Putamen (tissue), 1 donor: ENCODE measurements around the gene ERCC3.
A peak's percentile ranks its signal among the peaks of the same experiment; 100 is the strongest.

ENCODE experiments used
- DNase-seq: peaks from one replicate; pipeline ENCODE4 v3.0.0-alpha.2; 2016; ENCODE audit warnings: low spot score

The ERCC3 gene

DNA sequence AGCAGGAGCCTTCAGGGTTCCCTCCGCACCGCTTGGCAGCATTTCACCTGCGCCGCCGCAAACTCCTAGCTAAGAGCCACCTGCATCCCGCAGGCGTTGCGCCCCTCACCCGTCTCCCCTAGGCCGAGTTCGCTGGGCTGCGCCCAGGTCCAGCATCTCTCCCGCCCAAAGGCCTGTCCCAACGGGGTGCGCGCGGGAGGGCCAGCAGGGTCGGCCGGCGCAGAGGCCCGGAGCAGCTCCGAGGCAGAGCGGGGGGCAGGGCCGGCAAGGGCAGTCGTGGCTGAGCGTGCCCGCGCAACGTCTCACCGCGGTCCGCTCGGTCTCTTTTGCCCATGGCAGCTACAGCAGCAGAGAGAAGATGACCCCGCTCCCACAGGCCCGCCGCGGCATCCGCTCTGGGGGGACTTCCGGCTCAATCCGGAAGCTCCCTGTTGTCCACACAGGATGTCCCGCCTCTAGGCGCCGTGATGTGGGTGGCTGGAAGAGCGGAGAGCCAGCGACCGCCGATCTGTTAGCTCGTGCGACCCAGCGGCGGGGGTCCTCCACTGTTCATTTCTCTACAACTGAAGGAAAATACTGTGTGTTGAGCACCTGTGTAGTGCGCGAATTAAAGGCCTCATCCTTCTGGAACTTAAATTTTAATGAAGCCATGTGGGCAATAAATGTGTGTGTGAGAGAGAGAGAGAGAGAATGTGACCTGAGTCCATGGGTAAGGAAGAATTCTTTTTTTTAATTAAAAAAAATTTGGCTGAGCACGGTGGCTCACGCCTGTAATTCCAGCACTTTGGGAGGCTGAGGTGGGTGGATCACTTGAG is at the start of gene ERCC3:
Gene ERCC3 (minus strand): TSS at position 397 of the 815 bp plus-strand sequence. CDS start 63 bp downstream, at position 334.
- peak; percentile 86 for DNase-seq

- no peak for DNase-seq
Observed at GRCh38 chr2:127343277-127343676, 49.3 kb upstream of the ERCC3 start.

- DNase-seq, result no peak
Observed at GRCh38 chr2:127342101-127342500, 48.2 kb upstream of the ERCC3 start.

GRCh38 chr2:127332335-127332734 is 38.4 kb upstream of the ERCC3 start:
- DNase-seq, result no peak

DNA sequence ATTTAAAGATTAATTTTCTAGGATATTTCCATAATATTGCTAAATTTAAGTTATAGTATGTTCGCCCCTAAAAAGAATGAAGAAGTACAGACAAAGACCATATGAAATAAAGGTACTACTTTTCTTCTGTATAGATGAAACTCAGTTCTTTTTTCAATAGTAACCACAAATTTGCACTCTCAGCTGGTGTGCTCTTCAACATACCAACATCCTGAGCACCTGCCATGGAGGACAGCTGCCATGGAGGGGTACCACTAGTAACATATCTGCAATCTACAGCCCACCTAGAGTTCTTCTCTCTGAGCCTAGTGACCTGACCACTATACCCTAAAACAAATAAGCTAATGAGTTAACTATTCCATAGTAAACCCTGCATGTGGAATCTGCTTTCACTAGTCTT is 36.8 kb upstream of the ERCC3 start:
- DNase-seq, result no peak

- no peak for DNase-seq
Observed at GRCh38 chr2:127326289-127326945, 32.5 kb upstream of the ERCC3 start.

DNA sequence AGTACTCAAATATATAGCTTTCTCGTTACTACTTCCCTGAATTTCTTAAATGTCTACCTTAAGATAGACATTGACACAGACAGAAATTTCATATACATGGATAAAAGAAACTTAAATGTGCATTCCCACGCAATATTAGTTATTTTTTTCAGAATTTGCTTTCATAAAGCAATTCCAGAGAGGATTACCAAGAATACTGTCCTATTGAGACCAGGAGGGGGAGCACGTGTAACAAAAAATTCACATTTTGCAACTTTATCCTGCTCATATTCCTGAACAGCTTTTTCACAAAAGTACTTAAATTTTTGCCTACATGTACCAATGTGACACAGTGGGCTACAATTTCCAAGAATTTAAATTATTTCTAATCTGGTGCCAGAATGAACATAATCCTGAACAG is 30.7 kb upstream of the ERCC3 start:
- DNase-seq, result peak; percentile 20

DNA sequence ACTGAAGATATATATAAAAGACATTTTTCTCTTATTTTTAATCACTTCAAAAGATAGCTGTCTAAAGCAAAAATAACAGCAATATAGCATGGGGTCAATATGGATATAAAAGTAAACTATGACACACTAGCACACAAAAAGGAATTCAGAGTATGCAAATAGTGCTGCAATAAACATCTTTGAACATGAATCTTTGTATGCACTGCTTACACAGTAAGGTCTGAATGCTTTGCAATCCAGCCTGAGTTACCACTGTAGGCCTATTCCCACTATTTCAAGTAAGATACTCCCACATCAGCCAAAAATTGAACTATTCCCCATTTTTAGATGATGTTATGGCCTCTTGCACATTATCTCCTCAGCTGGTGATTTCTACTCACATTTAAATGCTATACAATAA is 27.4 kb upstream of the ERCC3 start:
- DNase-seq, result no peak

DNA sequence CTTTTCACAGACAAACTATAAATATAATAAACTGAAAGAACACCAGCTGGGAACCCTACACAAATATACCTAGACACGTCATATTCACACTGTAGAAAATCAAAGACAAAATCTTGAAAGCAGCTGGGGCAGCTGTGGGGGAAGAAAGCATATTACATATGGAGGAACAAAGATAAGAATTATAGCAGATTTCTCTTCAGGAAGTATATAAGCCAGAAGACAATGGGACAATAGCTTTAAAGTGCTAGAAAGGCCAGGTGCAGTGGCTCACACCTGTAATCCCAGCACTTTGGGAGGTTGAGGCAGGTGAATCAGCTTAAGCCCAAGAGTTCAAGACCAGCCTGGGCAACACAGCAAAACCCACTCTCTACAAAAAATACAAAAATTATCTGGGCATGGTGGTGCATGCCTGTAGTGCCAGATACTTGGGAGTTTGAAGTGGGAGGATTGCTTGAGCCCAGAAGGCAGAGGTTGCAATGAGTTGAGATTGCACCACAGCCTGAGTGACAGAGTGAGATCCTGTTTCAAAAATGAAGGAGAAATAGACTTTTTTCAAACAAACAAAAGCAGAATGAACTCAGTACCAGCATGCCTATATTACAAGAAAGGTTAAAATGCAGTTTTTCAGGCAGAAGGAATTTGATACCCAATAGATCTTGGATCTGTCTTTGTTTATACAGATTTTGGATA is 26.8 kb upstream of the ERCC3 start:
- no peak for DNase-seq

DNA sequence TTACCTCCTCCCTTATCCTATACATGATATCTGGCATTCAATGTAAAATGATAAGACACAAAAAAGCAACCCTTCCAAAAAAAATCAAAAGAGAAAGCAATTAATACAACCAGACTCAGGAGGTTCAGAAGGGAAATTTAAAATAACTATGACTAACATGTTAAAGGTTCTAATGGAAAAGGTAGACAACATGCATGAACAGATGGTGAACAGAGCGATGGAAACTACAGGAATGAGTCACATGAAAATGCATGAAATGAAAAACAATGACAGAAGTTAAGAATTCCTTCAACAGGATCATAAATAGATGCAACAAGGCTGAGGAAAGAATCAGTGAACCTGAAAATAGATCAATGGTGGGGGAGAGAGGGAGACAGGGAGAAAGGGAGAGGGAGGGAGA is 26.1 kb upstream of the ERCC3 start:
- no peak for DNase-seq

GRCh38 chr2:127314193-127314988 is 20.4 kb upstream of the ERCC3 start:
- DNase-seq, result no peak

DNA sequence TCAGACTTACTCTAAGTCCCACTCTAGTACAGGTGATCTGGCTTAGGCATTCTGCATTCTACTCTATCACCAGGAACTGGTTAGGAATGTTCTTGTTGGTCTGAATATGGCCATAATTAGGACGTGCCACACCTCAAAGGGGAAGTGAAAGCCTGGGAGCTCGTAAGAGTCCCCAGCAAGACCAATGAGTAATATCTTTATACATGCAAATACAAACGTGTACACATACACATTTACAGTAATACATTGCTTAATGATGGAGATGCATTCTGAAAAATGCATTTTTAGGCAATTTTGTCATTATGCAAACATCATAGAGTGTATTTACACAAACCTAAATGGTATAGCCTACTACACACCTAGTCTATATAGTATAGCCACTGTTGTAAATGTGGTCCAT is 19.5 kb upstream of the ERCC3 start:
- no peak for DNase-seq

DNA sequence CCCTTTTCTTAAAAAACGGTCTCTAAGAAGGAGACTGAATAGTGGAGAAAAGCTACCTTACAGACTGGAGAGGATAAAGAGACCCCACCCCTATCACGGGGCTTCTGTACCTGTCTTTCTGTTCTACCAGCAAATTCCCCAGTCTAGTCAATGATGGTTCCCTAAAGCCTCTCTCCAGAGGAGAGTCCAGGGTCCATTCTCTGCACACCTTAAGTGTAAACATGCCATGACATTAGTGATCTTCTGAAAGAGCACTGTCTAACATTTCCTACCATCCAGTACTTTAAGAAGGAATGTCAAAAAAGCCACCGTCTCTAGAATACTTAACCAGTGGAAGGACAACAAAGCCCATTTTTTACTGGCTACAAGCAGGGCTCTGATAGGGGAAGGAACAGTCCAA is 17.0 kb upstream of the ERCC3 start:
- DNase-seq, result no peak

DNA sequence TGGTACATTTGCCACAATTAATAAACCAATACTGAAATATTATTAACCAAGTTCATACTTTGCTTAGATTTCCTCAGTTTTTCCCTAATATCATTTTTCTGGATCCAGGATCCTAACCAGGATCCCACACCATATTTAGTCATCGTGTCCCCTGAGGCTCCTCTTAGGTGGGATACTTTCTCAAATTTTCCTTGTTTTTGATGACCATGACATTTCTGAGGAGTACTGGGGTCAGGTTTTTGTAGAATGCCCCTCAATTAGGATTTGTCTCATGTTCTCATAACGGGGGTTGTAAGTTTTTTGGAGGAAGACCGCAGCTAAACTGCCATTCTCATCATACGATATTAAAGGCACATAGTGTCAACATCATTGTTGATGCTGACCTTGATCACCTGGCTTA is 15.5 kb upstream of the ERCC3 start:
- DNase-seq, result no peak

DNA sequence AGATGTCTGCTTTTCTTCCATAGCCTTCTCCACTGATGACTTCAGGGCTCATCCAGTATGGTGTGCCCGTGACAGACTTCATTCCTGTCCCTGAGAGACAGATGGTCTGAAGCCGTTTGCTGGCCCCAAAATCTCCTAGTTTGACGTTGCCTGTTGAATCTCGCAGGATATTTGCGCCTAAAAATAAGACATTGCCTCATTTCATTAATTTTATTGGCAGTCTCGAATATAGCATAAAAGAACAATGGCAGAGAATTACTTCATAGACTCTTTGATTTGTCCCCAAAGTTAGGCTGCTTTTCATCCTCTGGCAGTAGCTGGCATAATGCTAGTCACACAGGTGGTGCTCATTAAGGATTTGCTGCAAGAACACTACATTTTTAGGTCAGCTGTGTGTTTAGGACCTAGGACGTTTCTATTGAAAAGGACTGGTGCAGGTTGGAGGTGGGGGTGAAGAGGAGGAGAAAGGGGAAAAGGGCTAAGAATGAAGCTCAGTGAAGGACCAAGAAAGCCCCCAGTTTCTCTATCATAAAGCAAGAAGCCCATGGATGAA is 14.7 kb upstream of the ERCC3 start:
- no peak for DNase-seq

DNA sequence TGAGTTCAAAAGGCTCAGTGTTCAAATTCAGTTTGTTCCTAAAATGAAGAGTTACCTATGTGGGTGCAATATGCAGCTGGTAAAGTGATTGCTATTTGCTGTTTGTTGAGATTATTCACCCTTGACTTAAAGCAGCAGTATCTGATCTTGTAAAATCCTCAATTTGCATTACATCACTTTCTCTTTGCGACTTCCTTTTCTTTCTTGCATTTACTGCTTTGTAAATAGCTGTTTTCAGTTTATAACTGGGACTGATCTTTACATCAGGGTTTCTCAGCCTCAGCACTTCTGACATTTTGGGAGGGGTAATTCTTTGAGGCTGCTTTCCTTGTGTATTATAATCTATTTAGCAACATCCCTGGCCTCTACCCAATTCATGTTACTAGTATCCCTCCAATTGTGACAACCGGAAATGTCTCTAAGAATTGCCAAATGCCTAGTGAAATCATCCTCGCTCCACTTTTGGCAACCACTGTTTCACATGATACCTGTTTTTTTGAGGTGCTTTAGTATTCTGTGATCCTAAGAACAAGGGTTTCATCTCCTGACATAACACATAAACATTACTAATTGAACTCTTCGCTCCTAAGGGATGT is 12.1 kb upstream of the ERCC3 start:
- no peak for DNase-seq

GRCh38 chr2:127302168-127302567 is 8.2 kb upstream of the ERCC3 start:
- no peak for DNase-seq

GRCh38 chr2:127293386-127293747 is 577 bp downstream of the ERCC3 start:
- DNase-seq, result no peak

GRCh38 chr2:127288274-127288673 is 5.7 kb downstream of the ERCC3 start:
- no peak for DNase-seq

DNA sequence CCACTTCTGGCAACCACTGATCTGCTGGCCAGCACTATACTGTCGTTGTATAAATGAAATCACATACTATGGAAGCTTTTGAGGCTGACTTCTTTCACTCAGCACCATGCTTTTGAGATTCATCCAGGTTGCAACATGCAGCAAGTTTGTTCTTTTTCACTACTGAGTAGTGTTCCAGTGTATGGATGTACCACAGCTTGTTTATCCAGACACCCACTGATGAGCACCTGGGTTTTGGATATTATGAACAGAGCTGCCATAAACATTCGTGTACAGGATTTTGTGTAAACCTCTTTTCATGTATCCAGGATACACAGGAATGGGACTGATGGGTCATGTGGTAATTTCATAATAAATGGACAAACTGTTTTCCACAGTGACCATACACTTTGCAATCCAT is 10.7 kb downstream of the ERCC3 start:
- no peak for DNase-seq

- no peak for DNase-seq
Observed at GRCh38 chr2:127280693-127281092, 13.3 kb downstream of the ERCC3 start.

GRCh38 chr2:127279781-127280180 is 14.2 kb downstream of the ERCC3 start:
- DNase-seq, result no peak
